ENCODE data around the gene HSPG2. TPM values are rescaled to one million over a fixed set of nuclear protein-coding genes. Genes with fewer than 3 reads are reported as not detected.

HSPG2 gene
- total and polyA plus RNA-seq, 2 of the 13 experiments (the other 11 are each of a cell fraction or from before 2014, with no cell fraction given) = 9.1 to 13.1 TPM

DNA sequence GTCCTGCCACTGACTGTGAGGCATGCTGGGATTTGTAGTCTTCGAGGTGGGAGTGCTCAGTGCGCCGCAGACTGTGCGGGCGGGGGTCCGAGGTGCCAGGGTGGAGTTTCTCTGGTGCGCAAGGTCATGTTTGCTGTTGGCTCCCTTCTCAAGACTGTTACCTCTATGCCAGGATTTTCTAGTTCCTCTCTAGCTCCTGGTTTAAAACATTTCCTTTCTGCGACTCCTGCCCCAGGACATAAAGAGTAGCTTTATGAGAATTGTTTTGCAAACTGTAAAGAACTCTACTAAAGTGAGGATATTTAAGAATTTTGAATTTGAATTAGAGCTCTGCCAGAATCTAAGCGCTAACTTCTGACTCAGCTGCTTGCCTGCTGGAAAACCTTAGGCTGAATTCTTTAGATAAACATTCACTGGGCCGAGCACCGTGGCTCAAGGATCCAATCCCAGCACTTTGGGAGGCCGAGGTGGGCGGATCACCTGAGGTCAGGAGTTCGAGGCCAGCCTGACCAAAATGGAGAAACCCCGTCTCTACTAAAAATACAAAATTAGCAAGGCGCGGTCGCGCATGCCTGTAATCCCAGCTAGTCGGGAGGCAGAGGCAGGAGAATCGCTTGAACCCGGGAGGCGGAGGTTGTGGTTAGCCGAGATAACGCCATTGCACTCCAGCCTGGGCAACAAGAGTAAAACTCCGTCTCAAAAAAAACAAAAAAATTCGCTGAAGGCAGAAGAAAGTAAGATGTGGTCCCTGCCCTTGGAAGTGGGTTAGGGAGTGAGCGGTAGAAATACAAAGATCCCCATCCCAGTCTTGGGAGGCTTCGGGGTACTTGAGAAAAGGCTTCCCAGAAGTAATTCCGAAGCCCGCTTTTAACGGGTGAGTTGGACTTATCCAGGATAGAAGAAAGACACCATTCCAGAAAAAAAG is 153.2 kb downstream of the HSPG2 start (continued):
- TF ChIP-seq, protein P1, sequence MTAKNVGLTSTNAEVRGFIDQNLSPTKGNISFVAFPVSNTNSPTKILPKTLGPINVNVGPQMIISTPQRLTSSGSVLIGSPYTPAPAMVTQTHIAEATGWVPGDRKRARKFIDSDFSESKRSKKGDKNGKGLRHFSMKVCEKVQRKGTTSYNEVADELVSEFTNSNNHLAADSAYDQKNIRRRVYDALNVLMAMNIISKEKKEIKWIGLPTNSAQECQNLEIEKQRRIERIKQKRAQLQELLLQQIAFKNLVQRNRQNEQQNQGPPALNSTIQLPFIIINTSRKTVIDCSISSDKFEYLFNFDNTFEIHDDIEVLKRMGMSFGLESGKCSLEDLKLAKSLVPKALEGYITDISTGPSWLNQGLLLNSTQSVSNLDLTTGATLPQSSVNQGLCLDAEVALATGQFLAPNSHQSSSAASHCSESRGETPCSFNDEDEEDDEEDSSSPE (CRISPR knock-in tag; IDR thresholded peaks at IDR 0.05) = no peak
- TF ChIP-seq TBP (CRISPR knock-in tag; IDR thresholded peaks at IDR 0.05) = no peak
- TF ChIP-seq, protein P2, sequence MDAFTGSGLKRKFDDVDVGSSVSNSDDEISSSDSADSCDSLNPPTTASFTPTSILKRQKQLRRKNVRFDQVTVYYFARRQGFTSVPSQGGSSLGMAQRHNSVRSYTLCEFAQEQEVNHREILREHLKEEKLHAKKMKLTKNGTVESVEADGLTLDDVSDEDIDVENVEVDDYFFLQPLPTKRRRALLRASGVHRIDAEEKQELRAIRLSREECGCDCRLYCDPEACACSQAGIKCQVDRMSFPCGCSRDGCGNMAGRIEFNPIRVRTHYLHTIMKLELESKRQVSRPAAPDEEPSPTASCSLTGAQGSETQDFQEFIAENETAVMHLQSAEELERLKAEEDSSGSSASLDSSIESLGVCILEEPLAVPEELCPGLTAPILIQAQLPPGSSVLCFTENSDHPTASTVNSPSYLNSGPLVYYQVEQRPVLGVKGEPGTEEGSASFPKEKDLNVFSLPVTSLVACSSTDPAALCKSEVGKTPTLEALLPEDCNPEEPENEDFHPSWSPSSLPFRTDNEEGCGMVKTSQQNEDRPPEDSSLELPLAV (CRISPR knock-in tag; conservative IDR thresholded peaks at IDR 0.05; ENCODE audit: low read depth) = no peak
- TF ChIP-seq RARA (CRISPR knock-in tag; IDR thresholded peaks at IDR 0.05) = 0 out of 2 replicates have a peak, but pooled peaks have one; percentile 20
- TF ChIP-seq CENPX (CRISPR knock-in tag; IDR thresholded peaks at IDR 0.05) = no peak
- no peak for TF ChIP-seq ZNF329 (CRISPR knock-in tag; IDR thresholded peaks at IDR 0.05; ENCODE audit: low read depth)
- TF ChIP-seq SALL2 (CRISPR knock-in tag; IDR thresholded peaks at IDR 0.05) = no peak
- TF ChIP-seq ZSCAN30 (CRISPR knock-in tag; IDR thresholded peaks at IDR 0.05) = no peak
- TF ChIP-seq BORCS8-MEF2B (CRISPR knock-in tag; IDR thresholded peaks at IDR 0.05) = no peak
- no peak for TF ChIP-seq TCF7L2 (IDR thresholded peaks at IDR 0.05; ENCODE audit: low read depth, low read length)
- TF ChIP-seq HDAC2 (CRISPR knock-in tag; IDR thresholded peaks at IDR 0.05) = no peak
- no peak for TF ChIP-seq HES4 (CRISPR knock-in tag; IDR thresholded peaks at IDR 0.05; ENCODE audit: borderline replicate concordance)
- no peak for TF ChIP-seq HNRNPLL (IDR thresholded peaks at IDR 0.05; ENCODE audit: low read depth, low read length, poor library complexity, severe bottlenecking)
- no peak for TF ChIP-seq MBD4 (IDR thresholded peaks at IDR 0.05; ENCODE audit: borderline replicate concordance, low read length)
- no peak; the same call in 1 of the 2 replicates for TF ChIP-seq ERF (CRISPR knock-in tag; IDR thresholded peaks at IDR 0.05)
- TF ChIP-seq, protein P3, sequence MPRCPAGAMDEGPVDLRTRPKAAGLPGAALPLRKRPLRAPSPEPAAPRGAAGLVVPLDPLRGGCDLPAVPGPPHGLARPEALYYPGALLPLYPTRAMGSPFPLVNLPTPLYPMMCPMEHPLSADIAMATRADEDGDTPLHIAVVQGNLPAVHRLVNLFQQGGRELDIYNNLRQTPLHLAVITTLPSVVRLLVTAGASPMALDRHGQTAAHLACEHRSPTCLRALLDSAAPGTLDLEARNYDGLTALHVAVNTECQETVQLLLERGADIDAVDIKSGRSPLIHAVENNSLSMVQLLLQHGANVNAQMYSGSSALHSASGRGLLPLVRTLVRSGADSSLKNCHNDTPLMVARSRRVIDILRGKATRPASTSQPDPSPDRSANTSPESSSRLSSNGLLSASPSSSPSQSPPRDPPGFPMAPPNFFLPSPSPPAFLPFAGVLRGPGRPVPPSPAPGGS (CRISPR knock-in tag; IDR thresholded peaks at IDR 0.05) = no peak
- TF ChIP-seq MXI1 (IDR thresholded peaks at IDR 0.05; ENCODE audit: borderline replicate concordance, low read depth, low read length) = peak; percentile 59; the same call in 1 of the 3 replicates
- TF ChIP-seq ZNF446 (CRISPR knock-in tag; IDR thresholded peaks at IDR 0.05) = no peak
- no peak for TF ChIP-seq ZNF777 (CRISPR knock-in tag; IDR thresholded peaks at IDR 0.05)
- TF ChIP-seq, protein P4, sequence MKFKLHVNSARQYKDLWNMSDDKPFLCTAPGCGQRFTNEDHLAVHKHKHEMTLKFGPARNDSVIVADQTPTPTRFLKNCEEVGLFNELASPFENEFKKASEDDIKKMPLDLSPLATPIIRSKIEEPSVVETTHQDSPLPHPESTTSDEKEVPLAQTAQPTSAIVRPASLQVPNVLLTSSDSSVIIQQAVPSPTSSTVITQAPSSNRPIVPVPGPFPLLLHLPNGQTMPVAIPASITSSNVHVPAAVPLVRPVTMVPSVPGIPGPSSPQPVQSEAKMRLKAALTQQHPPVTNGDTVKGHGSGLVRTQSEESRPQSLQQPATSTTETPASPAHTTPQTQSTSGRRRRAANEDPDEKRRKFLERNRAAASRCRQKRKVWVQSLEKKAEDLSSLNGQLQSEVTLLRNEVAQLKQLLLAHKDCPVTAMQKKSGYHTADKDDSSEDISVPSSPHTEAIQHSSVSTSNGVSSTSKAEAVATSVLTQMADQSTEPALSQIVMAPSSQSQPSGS (CRISPR knock-in tag; IDR thresholded peaks at IDR 0.05) = no peak
- no peak; the same call in 1 of the 2 replicates for TF ChIP-seq GABPB1 (CRISPR knock-in tag; IDR thresholded peaks at IDR 0.05)
- 0 out of 2 replicates have a peak, but pooled peaks have one; percentile 12 for TF ChIP-seq ZKSCAN1 (IDR thresholded peaks at IDR 0.05; ENCODE audit: low read length)
